Hepatic stellate cell (primary cell): ENCODE data around the gene SFN.

ENCODE experiments used
- DNase-seq: peaks from one replicate; pipeline ENCODE4 v3.0.0; 2011; ENCODE audit warnings: low spot score

SFN gene

DNA sequence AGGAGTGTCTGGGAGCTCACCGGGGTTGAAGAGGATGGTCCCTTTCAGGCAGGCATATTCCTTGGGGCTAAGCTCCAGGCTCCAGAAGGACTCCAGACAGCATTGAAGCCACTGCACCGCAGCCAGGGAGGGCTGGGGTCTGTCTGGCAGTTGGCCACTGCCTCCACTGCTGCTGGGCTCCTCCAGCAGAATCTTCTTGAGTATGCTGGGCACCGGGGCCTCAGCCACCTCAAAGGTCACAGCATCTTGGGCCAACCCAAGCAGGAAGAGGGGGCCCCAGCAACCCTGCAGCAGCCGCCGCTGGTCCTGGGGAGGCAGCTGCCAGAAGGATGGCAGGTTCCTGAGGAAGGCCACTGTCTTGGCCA, 50.4 kb downstream of the SFN start:
- DNase-seq = no peak
